Gastroesophageal sphincter (tissue), 4 donors: Measurements from ENCODE around the gene RSPH10B. TPM values are rescaled to one million over a fixed set of nuclear protein-coding genes. Genes with fewer than 3 reads are reported as not detected.
"Not testable (repeated sequence)": the region's sequence is repeated elsewhere in the genome, so short reads cannot be mapped to it uniquely, and the experiment has no call there.

Experiments
- ATAC-seq: fragments of 150-250 bp; one replicate; pipeline ENCODE4 v1.9.1; 2016; ENCODE audit warnings: mild to moderate bottlenecking, moderate library complexity
- H3K27ac ChIP-seq, 4 donors: fragments of 200-600 bp; sonication (generic) in 3 of 4; 1 replicate in 3 of 4; 2 replicates in 1 of 4; pipeline ENCODE4 v1.5.1; 2016 to 2019
- H3K27me3 ChIP-seq: fragments of 200-600 bp; sonication (generic); one replicate; pipeline ENCODE4 v1.5.1; 2019
- H3K36me3 ChIP-seq, 2 donors: fragments of 200-600 bp; sonication (generic); one replicate each; pipeline ENCODE4 v1.5.1; 2019; ENCODE audit warnings: control low read depth in 1 of 2
- H3K4me1 ChIP-seq, 3 donors: fragments of 200-600 bp; sonication (generic); 1 replicate in 2 of 3; 2 replicates in 1 of 3; pipeline ENCODE4 v1.5.1; 2016 to 2019; ENCODE audit warnings: control low read depth in 2 of 3
- H3K4me3 ChIP-seq, 2 donors: fragments of 200-600 bp; sonication (generic); one replicate each; pipeline ENCODE4 v1.5.1; 2019; ENCODE audit warnings: mild to moderate bottlenecking in 1 of 2, moderate library complexity in 1 of 2
- H3K9me3 ChIP-seq, 3 donors: fragments of 200-600 bp; sonication (generic); one replicate each; pipeline ENCODE4 v1.5.1; 2017 to 2019; ENCODE audit warnings: control low read depth in 2 of 3
- CTCF ChIP-seq, 4 experiments: fragments of 200-600 bp in 2 of 4; fragments of 450-650 bp in 2 of 4; sonication (generic) in 1 of 4; IDR thresholded peaks; one replicate each; pipeline ENCODE4 v1.5.1; 2017 to 2019; ENCODE audit warnings: antibody characterized with exemption in 4 of 4, mild to moderate bottlenecking in 2 of 4, moderate library complexity in 2 of 4
- EP300 ChIP-seq: sonication (generic); formaldehyde crosslinking; IDR thresholded peaks from one replicate; pipeline ENCODE4 v1.6.1; 2017; ENCODE audit warnings: antibody characterized with exemption, mild to moderate bottlenecking
- POLR2A ChIP-seq, 2 donors: fragments of 450-650 bp; IDR thresholded peaks; one replicate each; pipeline ENCODE4 v1.6.1; 2017; ENCODE audit warnings: antibody characterized with exemption in 2 of 2, mild to moderate bottlenecking in 2 of 2, moderate library complexity in 1 of 2
- POLR2AphosphoS5 ChIP-seq: sonication (generic); formaldehyde crosslinking; IDR thresholded peaks from one replicate; pipeline ENCODE4 v1.6.1; 2017; ENCODE audit warnings: antibody characterized with exemption
- WGBS, 2 donors: methylation state at CpG; one replicate each; pipeline ENCODE4 v1.1.5; 2018; ENCODE audit warnings: low coverage in 1 of 2; 5-methylcytosine and 5-hydroxymethylcytosine counted together
- small RNA-seq, 4 donors: library from RNA; depleted of rRNA; stranded (forward); fragments of <200 nt; gene quantifications; one replicate each; pipeline ENCODE3, GENCODE V24; 2016
- total RNA-seq, 4 donors: library from RNA; depleted of rRNA; stranded (reverse); fragments of >200 nt; gene quantifications; one replicate each; pipeline ENCODE4 v1.1.0, GENCODE V29; 2016

RSPH10B gene
- total RNA-seq, 4 donors from 2014 or later, result not detected

GRCh38 chr7:5898480-5899224, 71.8 kb downstream of the RSPH10B start, which contains the start of gene CCZ1:
Gene CCZ1, plus strand, starts transcription at chr7:5898733. Its CDS starts 67 bp downstream, at chr7:5898800.
- Histone ChIP-seq H3K4me3 (peak within 1 kb of the TSS; percentile 56 to 70), H3K27ac (peak within 1 kb of the TSS; percentile 48 to 75 (median 66)), H3K36me3 (peaks cover 0 to 11% of the 10 kb centered on the region in 2 donors)
- not testable (repeated sequence) for H3K9me3 ChIP-seq, H3K4me1 ChIP-seq, H3K27me3 ChIP-seq
- 0% methylated on average over 8 of the region's 64 CpGs; no CpG with 5 or more reads in 1 of the 2 donors for WGBS, 2 donors
- TF ChIP-seq CTCF (IDR thresholded peaks at IDR 0.05), result peak in 1 of 4 experiments; percentile 47
- peak; percentile 92 for ATAC-seq

GRCh38 chr7:5897369-5897919, 73.0 kb downstream of the RSPH10B start:
- not testable (repeated sequence) for H3K36me3 ChIP-seq, H3K4me1 ChIP-seq, H3K27me3 ChIP-seq, ATAC-seq, H3K4me3 ChIP-seq, H3K27ac ChIP-seq, H3K9me3 ChIP-seq
- WGBS, 2 donors, result 65 to 89% methylated on average over 3 to 8 of the region's 13 CpGs

DNA sequence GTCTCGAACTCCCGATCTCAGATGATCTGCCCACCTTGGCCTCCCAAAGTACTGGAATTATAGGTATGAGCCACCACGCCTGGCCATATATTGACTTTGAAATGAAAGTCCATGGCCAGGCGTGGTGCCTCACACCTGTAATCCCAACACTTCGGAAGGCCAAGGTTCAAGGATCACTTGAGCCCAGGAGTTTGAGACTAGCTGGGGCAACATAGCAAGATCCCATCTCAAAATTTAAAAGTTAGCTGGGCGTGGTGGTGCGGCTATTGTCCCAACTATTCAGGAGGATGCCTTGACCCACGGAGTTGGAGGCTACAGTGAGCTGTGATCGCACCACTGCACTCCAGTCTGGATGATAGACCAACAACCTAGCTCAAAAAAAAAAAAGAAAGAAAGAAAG, 78.0 kb downstream of the RSPH10B start:
- WGBS, 2 donors, result 90 to 100% methylated on average over 3 of the region's 9 CpGs
- Histone ChIP-seq H3K36me3 (no peaks in the 10 kb centered on the region), H3K9me3 (no peaks in the 10 kb centered on the region), H3K4me3 (no peak overlapping the region), H3K4me1 (no peaks in the 10 kb centered on the region), H3K27me3 (no peaks in the 10 kb centered on the region), H3K27ac (no peak overlapping the region)
- no peak for ATAC-seq
- no peak for TF ChIP-seq EP300
- TF ChIP-seq CTCF (IDR thresholded peaks at IDR 0.05), result no peak
- TF ChIP-seq POLR2AphosphoS5, result no peak
- TF ChIP-seq POLR2A (IDR thresholded peaks at IDR 0.05), result no peak

GRCh38 chr7:5890244-5890643, 80.2 kb downstream of the RSPH10B start:
- WGBS, 2 donors, result 69 to 89% methylated on average over 2 of the region's 2 CpGs
- H3K9me3 ChIP-seq, ATAC-seq, H3K36me3 ChIP-seq, H3K4me1 ChIP-seq, H3K27me3 ChIP-seq, H3K27ac ChIP-seq, H3K4me3 ChIP-seq: not testable (repeated sequence)

GRCh38 chr7:5888021-5888420, 82.5 kb downstream of the RSPH10B start:
- H3K27ac ChIP-seq, H3K36me3 ChIP-seq, H3K27me3 ChIP-seq, H3K4me3 ChIP-seq, H3K4me1 ChIP-seq, ATAC-seq, H3K9me3 ChIP-seq: not testable (repeated sequence)
- WGBS, 2 donors, result 80 to 92% methylated on average over 1 to 4 of the region's 5 CpGs

DNA sequence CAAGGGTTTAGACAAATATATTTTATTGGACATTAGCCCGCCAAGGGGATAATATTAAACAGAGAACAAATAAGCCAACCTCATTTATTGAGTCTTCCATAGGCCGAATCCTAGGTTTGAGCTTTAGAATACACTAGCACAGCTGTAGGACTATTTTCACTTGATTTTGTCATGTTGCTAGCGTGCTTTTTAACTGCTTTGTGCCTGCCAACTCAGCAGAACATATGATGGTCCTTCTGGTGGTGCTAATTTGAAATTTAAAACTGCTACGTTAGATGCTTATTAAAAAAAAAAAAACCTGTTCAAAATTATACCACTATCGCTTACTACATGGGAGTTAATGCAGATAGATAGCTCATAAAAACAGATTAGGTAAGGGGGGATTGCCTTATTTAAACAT, 86.1 kb downstream of the RSPH10B start:
- H3K9me3 ChIP-seq, H3K4me1 ChIP-seq, H3K27ac ChIP-seq, H3K36me3 ChIP-seq, H3K4me3 ChIP-seq, H3K27me3 ChIP-seq, ATAC-seq: not testable (repeated sequence)
- 82 to 94% methylated on average over 5 of the region's 5 CpGs for WGBS, 2 donors

- not testable (repeated sequence) for H3K27me3 ChIP-seq, H3K36me3 ChIP-seq, H3K4me3 ChIP-seq, ATAC-seq, H3K4me1 ChIP-seq, H3K9me3 ChIP-seq, H3K27ac ChIP-seq
- 54 to 83% methylated on average over 4 to 6 of the region's 6 CpGs for WGBS, 2 donors
Observed at GRCh38 chr7:5880106-5880505, 90.4 kb downstream of the RSPH10B start.

GRCh38 chr7:5879591-5879990, 90.9 kb downstream of the RSPH10B start:
- not testable (repeated sequence) for H3K9me3 ChIP-seq, ATAC-seq, H3K36me3 ChIP-seq, H3K4me3 ChIP-seq, H3K27me3 ChIP-seq, H3K4me1 ChIP-seq, H3K27ac ChIP-seq
- 63 to 72% methylated on average over 1 to 3 of the region's 3 CpGs for WGBS, 2 donors

Small RNA genes within 50 kb of the gene (small RNA-seq; reads per million reads assigned to genes)
- gene RF00019 (0 reads per million in 4 donors), gene SNORA80D (0 to 0.99 (median 0.32) reads per million in 4 donors)

Other genes starting within 250 kb of the RSPH10B start
- gene RNF216, start 189.0 kb downstream of the RSPH10B start, total RNA-seq, result 10 to 100 TPM; 48.1 to 82.6 (median 49.4) TPM
- gene OCM, start 89.9 kb downstream of the RSPH10B start, total RNA-seq, result not detected
- 10 to 100 TPM; 50.3 to 74.9 (median 56.2) TPM for gene CCZ1, start 72.0 kb downstream of the RSPH10B start, total RNA-seq
- gene PMS2, start 38.4 kb upstream of the RSPH10B start, total RNA-seq, result 10 to 100 TPM in 1 of 4 donors, 1 to 10 TPM in 3; 9.1 to 11.0 (median 9.5) TPM
- gene AIMP2, start 38.6 kb upstream of the RSPH10B start, total RNA-seq, result 10 to 100 TPM; 25.1 to 52.2 (median 38.1) TPM
- under 1 TPM in 1 of 4 donors, not detected in 3; 0.27 TPM for gene ANKRD61, start 60.7 kb upstream of the RSPH10B start, total RNA-seq
- 100 to 1,000 TPM; 104 to 197 (median 116) TPM for gene EIF2AK1, start 88.5 kb upstream of the RSPH10B start, total RNA-seq
- gene USP42, start 134.3 kb upstream of the RSPH10B start, total RNA-seq, result 10 to 100 TPM in 1 of 4 donors, 1 to 10 TPM in 3; 7.3 to 12.5 (median 9.7) TPM